ENCODE results near the gene FAM78A.
A peak's percentile ranks its signal among the peaks of the same experiment; 100 is the strongest.
"Not testable (repeated sequence)": the region's sequence is repeated elsewhere in the genome, so short reads cannot be mapped to it uniquely, and the experiment has no call there.

FAM78A gene

GRCh38 chr9:131257266-131258025, 18.9 kb downstream of the FAM78A start:
- Histone ChIP-seq H3K36me3 (ENCODE audit: control insufficient read depth, insufficient read depth, low read length) (no peaks in the 10 kb centered on the region), H3K9me3 (ENCODE audit: control insufficient read depth, low read length) (no peaks in the 10 kb centered on the region), H3K27me3 (ENCODE audit: control insufficient read depth, insufficient read depth, low read length) (no peaks in the 10 kb centered on the region), H3K4me3 (ENCODE audit: low read length) (no peak overlapping the region), H3K4me1 (ENCODE audit: control insufficient read depth, insufficient read depth, low read length) (peaks cover 4% of the 10 kb centered on the region), H3K9ac (ENCODE audit: low read length) (no peak overlapping the region)

- no peaks in the 10 kb centered on the region for H3K36me3 ChIP-seq (ENCODE audit: control insufficient read depth, insufficient read depth, low read length)
- H3K9me3 ChIP-seq (ENCODE audit: control insufficient read depth, low read length) = no peaks in the 10 kb centered on the region
- peaks cover 4% of the 10 kb centered on the region for H3K4me1 ChIP-seq (ENCODE audit: control insufficient read depth, insufficient read depth, low read length)
- no peaks in the 10 kb centered on the region for H3K27me3 ChIP-seq (ENCODE audit: control insufficient read depth, insufficient read depth, low read length)
- H3K9ac ChIP-seq (ENCODE audit: low read length) = no peak overlapping the region
- no peak overlapping the region for H3K4me3 ChIP-seq (ENCODE audit: low read length)
Observed at GRCh38 chr9:131255676-131256197, 20.6 kb downstream of the FAM78A start.

- no peaks in the 10 kb centered on the region for H3K9me3 ChIP-seq (ENCODE audit: control insufficient read depth, low read length)
- peaks cover 4% of the 10 kb centered on the region for H3K4me1 ChIP-seq (ENCODE audit: control insufficient read depth, insufficient read depth, low read length)
- H3K27me3 ChIP-seq (ENCODE audit: control insufficient read depth, insufficient read depth, low read length) = no peaks in the 10 kb centered on the region
- no peak overlapping the region for H3K4me3 ChIP-seq (ENCODE audit: low read length)
- no peak overlapping the region for H3K9ac ChIP-seq (ENCODE audit: low read length)
- H3K36me3 ChIP-seq (ENCODE audit: control insufficient read depth, insufficient read depth, low read length) = no peaks in the 10 kb centered on the region
Observed at GRCh38 chr9:131254626-131255025, 21.7 kb downstream of the FAM78A start.

- H3K4me1 ChIP-seq (ENCODE audit: control insufficient read depth, insufficient read depth, low read length) = peaks cover 4% of the 10 kb centered on the region
- H3K9ac ChIP-seq (ENCODE audit: low read length) = no peak overlapping the region
- H3K27me3 ChIP-seq (ENCODE audit: control insufficient read depth, insufficient read depth, low read length) = no peaks in the 10 kb centered on the region
- no peaks in the 10 kb centered on the region for H3K36me3 ChIP-seq (ENCODE audit: control insufficient read depth, insufficient read depth, low read length)
- no peaks in the 10 kb centered on the region for H3K9me3 ChIP-seq (ENCODE audit: control insufficient read depth, low read length)
- H3K4me3 ChIP-seq (ENCODE audit: low read length) = no peak overlapping the region
Observed at GRCh38 chr9:131253891-131254491, 22.3 kb downstream of the FAM78A start.

GRCh38 chr9:131252120-131252519, 24.2 kb downstream of the FAM78A start:
- no peak overlapping the region for H3K4me3 ChIP-seq (ENCODE audit: low read length)
- H3K27me3 ChIP-seq (ENCODE audit: control insufficient read depth, insufficient read depth, low read length) = no peaks in the 10 kb centered on the region
- no peaks in the 10 kb centered on the region for H3K9me3 ChIP-seq (ENCODE audit: control insufficient read depth, low read length)
- H3K4me1 ChIP-seq (ENCODE audit: control insufficient read depth, insufficient read depth, low read length) = peaks cover 4% of the 10 kb centered on the region
- H3K9ac ChIP-seq (ENCODE audit: low read length) = no peak overlapping the region
- no peaks in the 10 kb centered on the region for H3K36me3 ChIP-seq (ENCODE audit: control insufficient read depth, insufficient read depth, low read length)

- H3K9ac ChIP-seq (ENCODE audit: low read length) = no peak overlapping the region
- no peaks in the 10 kb centered on the region for H3K4me1 ChIP-seq (ENCODE audit: control insufficient read depth, insufficient read depth, low read length)
- no peaks in the 10 kb centered on the region for H3K36me3 ChIP-seq (ENCODE audit: control insufficient read depth, insufficient read depth, low read length)
- H3K4me3 ChIP-seq (ENCODE audit: low read length) = no peak overlapping the region
- no peaks in the 10 kb centered on the region for H3K27me3 ChIP-seq (ENCODE audit: control insufficient read depth, insufficient read depth, low read length)
- no peaks in the 10 kb centered on the region for H3K9me3 ChIP-seq (ENCODE audit: control insufficient read depth, low read length)
Observed at GRCh38 chr9:131246618-131247017, 29.7 kb downstream of the FAM78A start.

DNA sequence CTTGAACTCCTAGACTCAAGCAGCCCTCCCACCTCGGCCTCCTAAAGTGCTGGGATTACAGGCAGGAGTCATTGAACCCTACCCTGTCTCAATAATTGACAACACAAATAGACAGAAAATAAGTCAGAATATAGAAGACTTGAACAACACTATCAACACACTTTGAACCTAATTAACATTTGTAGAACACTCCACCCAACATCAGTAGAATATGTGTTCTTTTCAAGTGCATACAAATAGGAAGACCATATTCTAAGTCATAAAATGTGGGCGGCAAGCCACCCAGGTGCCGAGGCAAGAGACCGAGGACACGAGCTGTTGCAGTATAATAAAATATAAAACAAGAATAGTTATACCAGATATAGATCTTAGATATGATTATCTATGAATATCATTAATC, 32.0 kb downstream of the FAM78A start:
- not testable (repeated sequence) for H3K4me1 ChIP-seq (ENCODE audit: control insufficient read depth, insufficient read depth, low read length); H3K27me3 ChIP-seq (ENCODE audit: control insufficient read depth, insufficient read depth, low read length); H3K4me3 ChIP-seq (ENCODE audit: low read length); H3K9ac ChIP-seq (ENCODE audit: low read length); H3K36me3 ChIP-seq (ENCODE audit: control insufficient read depth, insufficient read depth, low read length); H3K9me3 ChIP-seq (ENCODE audit: control insufficient read depth, low read length)

DNA sequence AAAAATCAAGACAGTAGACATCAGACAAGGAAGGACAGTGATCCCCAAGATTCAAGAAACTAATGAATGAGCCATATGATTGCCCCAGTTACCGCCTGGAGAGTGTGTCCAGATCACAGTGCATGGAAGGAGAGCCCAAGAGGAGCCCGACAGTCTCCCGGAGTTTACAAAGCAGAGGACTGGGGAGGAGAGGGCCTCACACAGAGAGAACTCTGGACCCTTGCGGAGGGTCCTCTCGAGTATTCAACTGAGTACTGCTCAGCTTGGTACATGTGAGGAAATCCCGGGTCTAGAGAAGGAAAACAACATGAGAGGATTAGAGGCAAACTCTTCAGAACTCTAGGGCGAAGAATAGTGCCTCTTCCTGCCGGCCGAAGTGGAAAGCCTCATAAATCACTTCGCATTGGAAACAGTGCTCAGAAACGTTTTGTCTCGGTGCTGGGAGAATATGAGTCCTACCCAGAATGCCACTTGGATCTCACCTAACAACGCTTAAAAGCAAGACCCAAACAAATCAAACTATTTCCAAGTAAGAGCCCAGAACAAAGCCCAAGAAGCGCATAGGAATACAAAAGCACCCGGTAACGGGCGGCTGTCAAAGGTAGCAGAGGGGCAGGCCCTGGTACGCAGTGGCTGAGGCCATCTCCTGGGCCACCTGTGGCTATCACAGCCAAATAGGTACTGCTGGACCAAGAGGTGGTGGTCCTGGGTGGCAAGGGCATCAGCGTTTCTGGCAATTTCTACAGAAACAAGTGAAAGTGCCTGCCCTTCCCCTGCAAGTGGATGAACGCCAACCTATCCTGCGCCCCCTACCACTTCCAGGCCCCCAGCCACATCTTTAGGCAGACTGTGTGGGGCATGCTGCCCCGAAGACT, 36.0 kb downstream of the FAM78A start:
- Histone ChIP-seq H3K36me3 (ENCODE audit: control insufficient read depth, insufficient read depth, low read length) (no peaks in the 10 kb centered on the region), H3K4me1 (ENCODE audit: control insufficient read depth, insufficient read depth, low read length) (peaks cover 17% of the 10 kb centered on the region), H3K9ac (ENCODE audit: low read length) (no peak overlapping the region), H3K4me3 (ENCODE audit: low read length) (no peak overlapping the region), H3K27me3 (ENCODE audit: control insufficient read depth, insufficient read depth, low read length) (peaks cover 11% of the 10 kb centered on the region), H3K9me3 (ENCODE audit: control insufficient read depth, low read length) (no peaks in the 10 kb centered on the region)

DNA sequence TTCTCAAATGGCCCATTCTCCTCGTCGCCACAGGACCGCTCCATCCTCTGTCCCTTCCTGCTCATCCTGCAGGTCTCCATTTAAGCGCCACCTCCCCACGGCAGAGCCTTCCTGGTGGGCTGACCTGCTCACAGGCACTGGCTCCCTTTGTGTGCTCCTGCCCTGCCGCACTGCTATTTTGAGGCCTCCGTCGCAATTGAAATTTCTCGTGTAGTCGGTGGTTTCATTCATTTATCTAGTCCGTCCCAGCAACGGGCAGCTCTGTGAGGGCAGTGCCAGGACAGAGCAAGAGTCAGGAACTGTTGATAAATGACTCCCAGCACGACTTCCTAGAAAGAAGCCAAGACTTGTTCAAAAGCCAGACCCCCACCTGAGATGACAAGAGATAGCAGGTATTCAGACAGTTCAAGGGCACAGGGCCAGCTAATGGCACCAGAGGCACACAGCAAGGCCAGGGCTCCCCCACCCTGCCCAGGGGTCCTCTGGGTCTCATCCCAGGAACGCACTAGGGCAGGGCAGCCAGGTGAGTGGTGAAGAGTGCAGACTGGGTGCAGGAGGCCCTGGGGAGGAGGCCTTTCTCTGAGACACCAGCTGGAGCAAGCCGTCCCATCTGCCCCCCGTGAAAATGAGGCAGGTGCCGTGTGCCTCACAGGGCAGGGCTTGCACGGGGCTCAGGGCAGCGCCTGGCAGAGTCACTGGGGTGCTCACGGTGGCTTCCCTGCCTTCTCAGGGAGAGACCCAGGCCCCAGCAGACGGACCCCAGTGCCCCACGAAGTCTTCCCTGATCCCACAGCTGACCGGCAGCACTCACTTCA, 36.9 kb downstream of the FAM78A start:
- H3K9ac ChIP-seq (ENCODE audit: low read length) = no peak overlapping the region

DNA sequence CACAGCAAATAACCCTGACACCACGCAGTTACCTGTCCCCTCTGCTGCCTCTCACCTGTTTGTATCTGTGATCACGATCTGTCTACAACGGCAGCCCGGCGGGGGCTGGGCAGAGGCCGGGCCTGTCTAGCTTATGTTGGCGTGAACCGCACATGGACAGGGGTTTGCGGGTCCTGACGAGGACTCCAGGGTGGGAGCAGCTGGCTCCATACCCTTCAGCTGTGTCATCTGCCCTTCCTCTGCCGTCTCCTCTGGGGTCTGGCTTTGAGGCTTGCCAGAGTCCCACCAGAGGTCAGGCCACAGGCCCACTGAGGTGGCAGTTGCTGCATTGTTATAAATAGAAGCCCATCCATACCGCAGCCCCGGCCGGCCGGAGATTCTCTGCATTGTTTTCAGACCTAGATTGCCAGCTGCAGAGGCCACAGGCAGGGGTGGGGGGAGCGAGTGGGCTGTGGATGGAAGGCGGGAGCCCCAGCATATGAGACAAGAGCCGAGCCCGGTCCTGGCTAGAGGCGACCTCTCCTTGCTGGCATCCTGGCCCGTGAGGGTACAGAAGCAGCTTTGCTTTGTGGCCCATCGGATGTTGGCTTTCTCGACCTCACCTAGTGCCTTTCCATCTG, 37.8 kb downstream of the FAM78A start:
- Histone ChIP-seq H3K9ac (ENCODE audit: low read length) (peak overlapping the region; percentile 38), H3K9me3 (ENCODE audit: control insufficient read depth, low read length) (no peaks in the 10 kb centered on the region), H3K27me3 (ENCODE audit: control insufficient read depth, insufficient read depth, low read length) (peaks cover 11% of the 10 kb centered on the region), H3K36me3 (ENCODE audit: control insufficient read depth, insufficient read depth, low read length) (no peaks in the 10 kb centered on the region), H3K4me1 (ENCODE audit: control insufficient read depth, insufficient read depth, low read length) (peaks cover 17% of the 10 kb centered on the region), H3K4me3 (ENCODE audit: low read length) (no peak overlapping the region)

More for the DNA sequence above, 36.9 kb downstream of the FAM78A start:
- H3K27me3 ChIP-seq (ENCODE audit: control insufficient read depth, insufficient read depth, low read length) = peaks cover 11% of the 10 kb centered on the region
- H3K36me3 ChIP-seq (ENCODE audit: control insufficient read depth, insufficient read depth, low read length) = no peaks in the 10 kb centered on the region
- peaks cover 17% of the 10 kb centered on the region for H3K4me1 ChIP-seq (ENCODE audit: control insufficient read depth, insufficient read depth, low read length)
- H3K4me3 ChIP-seq (ENCODE audit: low read length) = no peak overlapping the region
- no peaks in the 10 kb centered on the region for H3K9me3 ChIP-seq (ENCODE audit: control insufficient read depth, low read length)

- Histone ChIP-seq H3K4me3 (ENCODE audit: low read length) (no peak overlapping the region), H3K36me3 (ENCODE audit: control insufficient read depth, insufficient read depth, low read length) (no peaks in the 10 kb centered on the region), H3K4me1 (ENCODE audit: control insufficient read depth, insufficient read depth, low read length) (peaks cover 17% of the 10 kb centered on the region), H3K27me3 (ENCODE audit: control insufficient read depth, insufficient read depth, low read length) (peaks cover 11% of the 10 kb centered on the region), H3K9me3 (ENCODE audit: control insufficient read depth, low read length) (no peaks in the 10 kb centered on the region), H3K9ac (ENCODE audit: low read length) (peak overlapping the region; percentile 38)
Observed at GRCh38 chr9:131237931-131238401, 38.3 kb downstream of the FAM78A start.
